H1 (cell line): ENCODE data around the gene RRAS2. TPM values are rescaled to one million over a fixed set of nuclear protein-coding genes. Genes with fewer than 3 reads are reported as not detected.

ENCODE experiments used
- CTCF ChIA-PET: fragments of 300-600 bp; sonication (Branson Sonifier 250); formaldehyde crosslinking; loops from one replicate; lab custom pipeline; 2021; ENCODE audit not compliant: partially characterized antibody; lab: Charles Lee
- POLR2A ChIA-PET: fragments of 300-600 bp; sonication (Branson Sonifier 250); formaldehyde crosslinking; loops from one replicate; lab custom pipeline; 2021; ENCODE audit warnings: inconsistent platforms; ENCODE audit not compliant: partially characterized antibody; lab: Charles Lee
- DNase-seq, 2 experiments: peaks; one replicate each; pipeline versions ENCODE4 v3.0.0 to v3.0.0-alpha.2; 2010 to 2022; ENCODE audit warnings: low spot score in 2 of 2, low read depth in 1 of 2, mixed read lengths in 1 of 2
- FAIRE-seq: peaks from 2 replicates; lab custom pipeline; 2011; peaks lifted over from hg19 to GRCh38; lab: Jason Lieb, UNC
- H2AFZ ChIP-seq: 2 replicates; pipeline ENCODE4 v1.8.1; 2012; ENCODE audit warnings: low read length, inconsistent platforms
- H2AK5ac ChIP-seq: 2 replicates; pipeline ENCODE4 v1.6.1; 2013; ENCODE audit warnings: low read depth, low read length
- H2BK120ac ChIP-seq: replicated peaks from 2 replicates; pipeline ENCODE3; 2013; ENCODE audit warnings: low read depth, low read length, inconsistent platforms
- H2BK12ac ChIP-seq: 2 replicates; pipeline ENCODE4 v1.6.1; 2013; ENCODE audit warnings: low read depth, low read length
- H2BK15ac ChIP-seq: 2 replicates; pipeline ENCODE4 v1.6.1; 2013; ENCODE audit warnings: low read length
- H2BK20ac ChIP-seq: 2 replicates; pipeline ENCODE4 v1.6.1; 2013; ENCODE audit warnings: low read length
- H2BK5ac ChIP-seq: 2 replicates; pipeline ENCODE4 v1.6.1; 2013; ENCODE audit warnings: low read depth, low read length
- H3K14ac ChIP-seq: 2 replicates; pipeline ENCODE4 v1.6.1; 2013; ENCODE audit warnings: inconsistent platforms; ENCODE audit not compliant: insufficient read length
- H3K18ac ChIP-seq: 2 replicates; pipeline ENCODE4 v1.6.1; 2013; ENCODE audit warnings: low read length; ENCODE audit errors: extremely low read depth
- H3K23ac ChIP-seq: 2 replicates; pipeline ENCODE4 v1.6.1; 2013; ENCODE audit warnings: inconsistent platforms; ENCODE audit not compliant: insufficient read length
- H3K23me2 ChIP-seq: 2 replicates; pipeline ENCODE4 v1.6.1; 2013; ENCODE audit warnings: low read depth, low read length
- H3K27ac ChIP-seq: 2 replicates; pipeline ENCODE4 v1.6.1; 2011; ENCODE audit warnings: low read depth, low read length, inconsistent platforms
- H3K27me3 ChIP-seq, 4 experiments: replicated peaks in 1 of 4; 1 replicate in 1 of 4; 2 replicates in 3 of 4; pipeline versions ENCODE4 v1.6.1 to v1.8.1; 2011 to 2013; ENCODE audit warnings: low read length in 3 of 4, mild to moderate bottlenecking in 3 of 4, inconsistent platforms in 2 of 4, mixed read lengths in 2 of 4, moderate library complexity in 1 of 4; ENCODE audit not compliant: control insufficient read depth in 3 of 4, insufficient read depth in 3 of 4; ENCODE audit errors: extremely low read depth in 1 of 4
- H3K36me3 ChIP-seq, 4 experiments: 2 replicates each; pipeline versions ENCODE4 v1.6.1 to v1.8.1; 2011 to 2013; ENCODE audit warnings: mild to moderate bottlenecking in 4 of 4, low read length in 3 of 4, moderate library complexity in 2 of 4, control low read depth in 1 of 4, inconsistent platforms in 1 of 4; ENCODE audit not compliant: insufficient read depth in 4 of 4, control insufficient read depth in 2 of 4
- H3K4ac ChIP-seq: replicated peaks from 2 replicates; pipeline ENCODE3; 2013; ENCODE audit warnings: low read length, low read depth, mixed read lengths, inconsistent platforms; ENCODE audit not compliant: insufficient read length
- H3K4me1 ChIP-seq, 4 experiments: replicated peaks in 1 of 4; 1 replicate in 1 of 4; 2 replicates in 3 of 4; pipeline versions ENCODE4 v1.6.1 to v1.8.1; 2011 to 2013; ENCODE audit warnings: low read length in 3 of 4, inconsistent platforms in 2 of 4, mixed read lengths in 1 of 4; ENCODE audit not compliant: insufficient read depth in 4 of 4, control insufficient read depth in 3 of 4
- H3K4me2 ChIP-seq, 2 experiments: 2 replicates each; pipeline versions ENCODE4 v1.6.1 to v1.8.1; 2011 to 2013; ENCODE audit warnings: low read depth in 2 of 2, low read length in 2 of 2, control low read depth in 1 of 2, inconsistent platforms in 1 of 2, mild to moderate bottlenecking in 1 of 2; ENCODE audit not compliant: insufficient read depth in 1 of 2
- H3K4me3 ChIP-seq, 4 experiments: fragments of 200-600, 300-600 bp in 1 of 4; sonication (generic), shearing (Covaris generic), sonication (Bioruptor Twin) in 1 of 4; 2 replicates each; pipeline versions ENCODE4 v1.5.1 to v1.8.1; 2011 to 2016; ENCODE audit warnings: low read length in 4 of 4, low read depth in 3 of 4, control low read depth in 2 of 4, inconsistent platforms in 2 of 4, mild to moderate bottlenecking in 2 of 4, mixed read lengths in 1 of 4, moderate library complexity in 1 of 4; ENCODE audit not compliant: insufficient read depth in 2 of 4; ENCODE audit errors: extremely low read depth in 1 of 4
- H3K56ac ChIP-seq: replicated peaks from 2 replicates; pipeline ENCODE3; 2013; ENCODE audit warnings: low read depth, mild to moderate bottlenecking, mixed read lengths, low read length, inconsistent platforms; ENCODE audit not compliant: insufficient read length
- H3K79me1 ChIP-seq: 2 replicates; pipeline ENCODE4 v1.6.1; 2013; ENCODE audit warnings: low read depth, low read length, control low read depth
- H3K79me2 ChIP-seq, 2 experiments: 2 replicates each; pipeline versions ENCODE4 v1.6.1 to v1.8.1; 2012 to 2013; ENCODE audit warnings: low read length in 2 of 2, mild to moderate bottlenecking in 2 of 2, inconsistent platforms in 1 of 2; ENCODE audit not compliant: insufficient read depth in 2 of 2, control insufficient read depth in 1 of 2
- H3K9ac ChIP-seq, 4 experiments: replicated peaks in 1 of 4; 1 replicate in 1 of 4; 2 replicates in 3 of 4; pipeline versions ENCODE4 v1.6.1 to v1.8.1; 2011 to 2013; ENCODE audit warnings: low read depth in 3 of 4, low read length in 3 of 4, control low read depth in 2 of 4, mild to moderate bottlenecking in 2 of 4, moderate library complexity in 2 of 4, inconsistent platforms in 1 of 4; ENCODE audit errors: extremely low read depth in 1 of 4
- H3K9me3 ChIP-seq, 2 experiments: 2 replicates each; pipeline versions ENCODE4 v1.6.1 to v1.8.1; 2012 to 2013; ENCODE audit warnings: mild to moderate bottlenecking in 2 of 2, moderate library complexity in 2 of 2, control low read depth in 1 of 2, inconsistent platforms in 1 of 2, low read depth in 1 of 2, low read length in 1 of 2, mixed read lengths in 1 of 2; ENCODE audit not compliant: insufficient read depth in 2 of 2
- H4K20me1 ChIP-seq, 2 experiments: replicated peaks in 1 of 2; 2 replicates each; pipeline versions ENCODE3 to v1.8.1; 2011 to 2013; ENCODE audit warnings: inconsistent platforms in 2 of 2, low read length in 2 of 2, mild to moderate bottlenecking in 1 of 2; ENCODE audit not compliant: insufficient read depth in 2 of 2, control insufficient read depth in 1 of 2
- H4K5ac ChIP-seq: 2 replicates; pipeline ENCODE4 v1.6.1; 2013; ENCODE audit warnings: low read length, low read depth, mixed read lengths, inconsistent platforms; ENCODE audit not compliant: insufficient read length
- H4K8ac ChIP-seq: 2 replicates; pipeline ENCODE4 v1.8.0; 2013; ENCODE audit warnings: mild to moderate bottlenecking, moderate library complexity, low read length, inconsistent platforms; ENCODE audit not compliant: insufficient read depth; ENCODE audit errors: extremely low read depth
- H4K91ac ChIP-seq: replicated peaks from 2 replicates; pipeline ENCODE3; 2013; ENCODE audit warnings: low read length, mixed read lengths, inconsistent platforms; ENCODE audit not compliant: insufficient read length
- ATF2 ChIP-seq: IDR thresholded peaks from 2 replicates; pipeline ENCODE4 v1.6.1; 2012; ENCODE audit warnings: low read length, inconsistent platforms
- CBX8 ChIP-seq: fragments of 300-800, 300-1000 bp; sonication (generic); IDR thresholded peaks from 2 replicates; pipeline ENCODE4 v1.7.1; 2016; ENCODE audit warnings: low read depth, low read length, borderline replicate concordance
- KDM5A ChIP-seq: fragments of 200-600 bp; IDR thresholded peaks from 2 replicates; pipeline ENCODE4 v1.7.1; 2012; ENCODE audit warnings: mild to moderate bottlenecking, low read length, inconsistent platforms, mixed read lengths
- MAFK ChIP-seq: IDR thresholded peaks from 2 replicates; pipeline ENCODE4 v1.6.1; 2012; ENCODE audit warnings: low read depth, mild to moderate bottlenecking, improper control_type of control experiment, low read length
- PHF8 ChIP-seq: fragments of 200-600 bp; sonication (generic); conservative IDR thresholded peaks from 2 replicates; pipeline ENCODE4 v1.7.1; 2012; ENCODE audit warnings: low read depth, mild to moderate bottlenecking, inconsistent platforms, low read length, moderate library complexity
- POLR2AphosphoS5 ChIP-seq: IDR thresholded peaks from 2 replicates; pipeline ENCODE4 v1.6.1; 2011; ENCODE audit warnings: low read depth, low read length
- SP2 ChIP-seq: IDR thresholded peaks from 2 replicates; pipeline ENCODE4 v1.6.1; 2012; ENCODE audit warnings: mild to moderate bottlenecking, low read length, inconsistent platforms
- TCF12 ChIP-seq: IDR thresholded peaks from 2 replicates; pipeline ENCODE4 v1.6.1; 2011; ENCODE audit warnings: low read depth, mild to moderate bottlenecking, low read length
- WGBS, 2 experiments: shearing (Covaris generic) in 1 of 2; methylation state at CpG; one replicate each; pipeline versions ENCODE4 v1.1.6 to v1.1.7; 2013 to 2015; ENCODE audit warnings: low lambda C conversion rate in 2 of 2, mixed read lengths in 2 of 2, inconsistent platforms in 1 of 2, low coverage in 1 of 2, missing lambda C conversion rate in 1 of 2; ENCODE audit not compliant: insufficient replicate concordance in 2 of 2, insufficient coverage in 1 of 2, insufficient read length in 1 of 2; ENCODE audit errors: extremely low coverage in 1 of 2, missing lambda C conversion rate in 1 of 2; 5-methylcytosine and 5-hydroxymethylcytosine counted together
- polyA plus RNA-seq, 7 experiments: library from polyadenylated mRNA; depleted of rRNA in 3 of 7; stranded (reverse) in 5 of 7; unstranded in 2 of 7; fragments of >200 nt in 5 of 7; fragments of 200-250 nt in 2 of 7; gene quantifications; 1 replicate in 5 of 7; 2 replicates in 1 of 7; 4 replicates in 1 of 7; pipeline versions ENCODE4 v1.2.1 to v1.2.3, GENCODE V29; 2011 to 2013; ENCODE audit warnings: missing spikeins in 2 of 7, mixed read lengths in 2 of 7
- total RNA-seq: library from RNA; stranded (reverse); fragmentation: NEBNext Ultra II Directional; extraction: Animal tissue kit (Norgen Biotek cat#: 25700); gene quantifications from 2 replicates; pipeline ENCODE4 v1.2.1, GENCODE V29; 2021

Gene RRAS2
- total and polyA plus RNA-seq, 2 of the 8 experiments (the other 6 are each of a cell fraction or from before 2014, with no cell fraction given): 72.3 to 234 TPM

- Histone ChIP-seq H3K9me3 (peaks cover 0 to 3% of the 10 kb centered on the region in 2 experiments; a peak in 2 of 4 replicates), H2BK120ac (no peak overlapping the region), H2AFZ (peak overlapping the region; percentile 35; the same call in 1 of the 2 replicates), H3K4me1 (peaks cover 2 to 23% (median 18%) of the 10 kb centered on the region in 4 experiments), H3K4me3 (no peak overlapping the region)
- DNase-seq: no peak
- TF ChIP-seq ATF2 (no peak), SP2 (no peak), PHF8 (no peak), CBX8 (no peak), TCF12 (no peak), KDM5A (no peak), MAFK (no peak), POLR2AphosphoS5 (no peak)
- TF ChIP-seq, all 59 proteins: peak for 0
- no peak overlapping the region for H2AK5ac ChIP-seq
- ChIA-PET CTCF (interaction anchor here (1.0 to 1.1 kb wide), 2 partner anchors 28 to 227 kb away, joined by 3 read pairs; no protein-coding TSS in a partner anchor), POLR2A (no interaction called here)
- H3K4me2 ChIP-seq: no peak overlapping the region
- no peak overlapping the region for H3K27ac ChIP-seq
- H4K8ac ChIP-seq: no peak overlapping the region
- no peaks in the 10 kb centered on the region for H4K20me1 ChIP-seq
- WGBS, 2 experiments: 95% methylated on average over 2 of the region's 2 CpGs; no CpG with 5 or more reads in 1 of the 2 experiments
- H3K4ac ChIP-seq: no peak overlapping the region
- no peaks in the 10 kb centered on the region for H3K23me2 ChIP-seq
- no peak overlapping the region; the same call in 1 of the 2 replicates for H2BK5ac ChIP-seq
- no peak overlapping the region for H3K56ac ChIP-seq
- H4K5ac ChIP-seq: no peak overlapping the region
- no peaks in the 10 kb centered on the region for H3K79me1 ChIP-seq
- no peaks in the 10 kb centered on the region for H3K79me2 ChIP-seq
- H3K27me3 ChIP-seq: no peaks in the 10 kb centered on the region; a peak in 1 of 7 replicates
- no peak overlapping the region for H3K23ac ChIP-seq
- no peak overlapping the region for H3K9ac ChIP-seq
- no peaks in the 10 kb centered on the region for H3K36me3 ChIP-seq
- peak overlapping the region; percentile 2; the same call in 1 of the 2 replicates for H3K18ac ChIP-seq
- H2BK12ac ChIP-seq: peak overlapping the region; percentile 62; the same call in 1 of the 2 replicates
- no peak overlapping the region for H3K14ac ChIP-seq
- peak overlapping the region; percentile 40 for H4K91ac ChIP-seq
- H2BK20ac ChIP-seq: peak overlapping the region; percentile 82; the same call in 1 of the 2 replicates
- no peak overlapping the region; the same call in 1 of the 2 replicates for H2BK15ac ChIP-seq
- peak; percentile 7 for FAIRE-seq
Observed at GRCh38 chr11:14228356-14228755, 130.6 kb downstream of the RRAS2 start.
